ENCODE results near the gene SLAMF1. TPM values are rescaled to one million over a fixed set of nuclear protein-coding genes. Genes with fewer than 3 reads are reported as not detected.
A peak's percentile ranks its signal among the peaks of the same experiment; 100 is the strongest.
"Not testable (repeated sequence)": the region's sequence is repeated elsewhere in the genome, so short reads cannot be mapped to it uniquely, and the experiment has no call there.

SLAMF1 gene
- total RNA-seq, 6 donors from 2014 or later, result 0.11 to 3.9 (median 1.5) TPM

DNA sequence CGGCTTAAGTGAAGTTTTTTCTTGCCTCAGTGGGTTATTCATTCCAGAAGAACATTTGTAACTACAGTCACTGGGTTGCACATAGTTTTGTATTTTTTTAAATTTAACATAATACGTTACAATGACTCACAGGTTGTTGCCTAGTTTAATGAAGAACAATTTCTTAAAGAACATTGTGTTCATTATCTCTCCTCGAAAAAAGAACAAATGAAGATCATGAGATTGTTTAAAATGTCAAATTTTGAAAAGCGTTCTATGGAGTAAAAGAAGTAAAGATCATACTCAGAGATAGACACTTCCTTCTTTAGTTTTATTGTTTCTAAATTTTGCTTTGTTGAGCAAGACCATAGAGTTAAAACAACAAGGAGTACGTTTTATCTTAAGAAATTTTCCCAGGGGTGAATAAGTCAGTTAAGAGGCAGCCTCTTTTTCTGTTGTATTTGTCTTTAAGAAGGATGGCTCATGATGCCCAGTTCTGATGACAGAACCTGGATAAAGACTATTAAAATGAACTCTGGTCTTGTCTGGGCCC is 10.5 kb upstream of the SLAMF1 start:
- H3K36me3 ChIP-seq, result no peaks in the 10 kb centered on the region
- H3K4me1 ChIP-seq, result peaks cover 5 to 14% (median 8%) of the 10 kb centered on the region in 4 donors
- TF ChIP-seq, protein P1, sequence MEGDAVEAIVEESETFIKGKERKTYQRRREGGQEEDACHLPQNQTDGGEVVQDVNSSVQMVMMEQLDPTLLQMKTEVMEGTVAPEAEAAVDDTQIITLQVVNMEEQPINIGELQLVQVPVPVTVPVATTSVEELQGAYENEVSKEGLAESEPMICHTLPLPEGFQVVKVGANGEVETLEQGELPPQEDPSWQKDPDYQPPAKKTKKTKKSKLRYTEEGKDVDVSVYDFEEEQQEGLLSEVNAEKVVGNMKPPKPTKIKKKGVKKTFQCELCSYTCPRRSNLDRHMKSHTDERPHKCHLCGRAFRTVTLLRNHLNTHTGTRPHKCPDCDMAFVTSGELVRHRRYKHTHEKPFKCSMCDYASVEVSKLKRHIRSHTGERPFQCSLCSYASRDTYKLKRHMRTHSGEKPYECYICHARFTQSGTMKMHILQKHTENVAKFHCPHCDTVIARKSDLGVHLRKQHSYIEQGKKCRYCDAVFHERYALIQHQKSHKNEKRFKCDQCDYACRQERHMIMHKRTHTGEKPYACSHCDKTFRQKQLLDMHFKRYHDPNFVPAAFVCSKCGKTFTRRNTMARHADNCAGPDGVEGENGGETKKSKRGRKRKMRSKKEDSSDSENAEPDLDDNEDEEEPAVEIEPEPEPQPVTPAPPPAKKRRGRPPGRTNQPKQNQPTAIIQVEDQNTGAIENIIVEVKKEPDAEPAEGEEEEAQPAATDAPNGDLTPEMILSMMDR (IDR thresholded peaks at IDR 0.05), result no peak
- no peak for TF ChIP-seq POLR2A (IDR thresholded peaks at IDR 0.05)
- no peak for TF ChIP-seq POLR2AphosphoS5 (IDR thresholded peaks at IDR 0.05)
- no peak for TF ChIP-seq EP300 (IDR thresholded peaks at IDR 0.05)
- H3K27me3 ChIP-seq, result no peaks in the 10 kb centered on the region
- no peak for ATAC-seq (ENCODE audit: low FRiP score in 2 of 2)
- 66 to 69% methylated on average over 5 of the region's 5 CpGs for WGBS, 2 donors
- peak overlapping the region in 2 of 4 donors; percentile 25 to 52 for H3K27ac ChIP-seq
- no peak overlapping the region for H3K4me3 ChIP-seq
- H3K9me3 ChIP-seq, result no peaks in the 10 kb centered on the region
- DNase-seq, result no peak

DNA sequence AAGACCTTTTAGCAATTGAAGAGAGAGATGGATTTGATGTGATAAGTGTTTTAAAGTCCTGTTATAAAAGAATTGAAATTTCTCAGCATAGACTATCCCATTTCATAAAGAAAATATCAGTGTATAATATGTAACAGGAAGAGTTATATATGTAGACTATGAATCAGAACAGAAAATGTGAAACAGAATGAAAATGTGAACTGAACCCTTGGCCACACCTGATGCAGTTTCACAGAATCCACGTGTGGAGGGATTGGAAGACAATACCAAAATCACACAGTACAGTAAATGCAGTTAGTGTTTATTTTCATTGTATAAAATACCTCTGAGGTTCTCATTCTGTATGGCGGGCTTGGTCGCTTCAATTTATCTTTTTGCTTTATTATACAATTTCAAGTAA is 9.9 kb upstream of the SLAMF1 start:
- Histone ChIP-seq H3K36me3 (no peaks in the 10 kb centered on the region), H3K27ac (no peak overlapping the region), H3K9me3 (no peaks in the 10 kb centered on the region), H3K4me3 (no peak overlapping the region), H3K4me1 (peaks cover 9 to 20% (median 13%) of the 10 kb centered on the region in 4 donors), H3K27me3 (no peaks in the 10 kb centered on the region)
- 86 to 90% methylated on average over 3 of the region's 3 CpGs for WGBS, 2 donors
- DNase-seq (no peak), ATAC-seq (ENCODE audit: low FRiP score in 2 of 2) (no peak)
- TF ChIP-seq POLR2A (IDR thresholded peaks at IDR 0.05), result no peak

DNA sequence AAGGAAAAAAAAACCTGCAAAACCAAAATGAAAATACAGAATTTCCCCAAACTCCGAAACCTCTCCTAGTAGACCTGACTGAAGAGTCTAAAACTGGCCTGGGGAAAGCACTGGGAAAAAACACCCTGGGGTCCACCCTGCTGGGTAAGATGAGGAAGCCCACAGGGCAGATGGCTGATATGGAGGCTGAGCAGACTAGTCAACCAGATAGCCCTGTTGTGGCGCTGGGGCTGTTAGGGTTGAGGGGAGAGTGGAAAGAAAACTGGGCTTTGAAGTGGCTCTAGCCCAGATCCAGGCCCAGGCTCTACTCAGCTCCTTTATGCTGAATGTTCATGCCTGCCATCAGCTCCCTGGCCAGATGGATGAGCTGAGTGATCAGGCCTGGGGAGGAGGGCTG is 6.8 kb upstream of the SLAMF1 start:
- ATAC-seq (ENCODE audit: low FRiP score in 2 of 2) (peak in 1 of 2 donors; percentile 8), DNase-seq (no peak)
- WGBS, 2 donors, result 100% methylated on average over 2 of the region's 2 CpGs
- no peaks in the 10 kb centered on the region for H3K36me3 ChIP-seq
- H3K27me3 ChIP-seq, result no peaks in the 10 kb centered on the region
- no peak overlapping the region for H3K4me3 ChIP-seq
- peaks cover 11 to 23% (median 18%) of the 10 kb centered on the region in 4 donors for H3K4me1 ChIP-seq
- no peaks in the 10 kb centered on the region for H3K9me3 ChIP-seq
- H3K27ac ChIP-seq, result no peak overlapping the region
- TF ChIP-seq POLR2A (IDR thresholded peaks at IDR 0.05), result no peak
- no peak for TF ChIP-seq POLR2AphosphoS5 (IDR thresholded peaks at IDR 0.05)
- TF ChIP-seq, protein P1 (IDR thresholded peaks at IDR 0.05), result no peak
- TF ChIP-seq EP300 (IDR thresholded peaks at IDR 0.05), result no peak

DNA sequence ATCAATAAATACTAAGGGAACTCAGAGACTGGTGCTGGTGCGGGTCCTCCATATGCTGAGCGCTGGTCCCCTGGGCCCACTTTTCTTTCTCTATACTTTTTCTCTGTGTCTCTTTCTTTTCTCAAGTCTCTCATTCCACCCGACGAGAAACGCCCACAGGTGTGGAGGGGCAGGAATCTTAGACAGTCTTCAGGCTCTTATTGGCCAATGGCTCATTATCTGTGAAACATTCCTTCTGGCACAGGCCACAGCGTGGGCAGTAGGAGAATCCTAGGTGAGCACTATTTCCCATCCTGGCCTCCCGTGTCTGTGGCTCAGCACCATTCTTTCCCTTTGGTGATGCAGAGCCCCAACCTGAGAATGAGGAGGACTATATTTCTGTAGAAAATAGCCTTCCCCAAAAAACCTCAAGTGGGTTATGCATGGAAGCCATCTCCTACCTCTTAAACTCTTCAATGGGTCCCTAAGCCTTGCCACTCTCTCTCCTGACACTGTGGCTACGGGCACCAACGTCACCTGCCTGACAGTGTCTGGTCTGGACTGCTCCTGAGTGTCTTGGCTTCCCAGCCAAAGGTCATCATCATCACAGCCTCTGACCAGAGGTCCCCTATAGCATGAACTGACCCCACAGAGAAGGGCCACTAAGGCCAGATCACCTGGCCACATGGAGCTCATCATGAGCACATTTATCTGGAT is 6.2 kb upstream of the SLAMF1 start:
- H3K27me3 ChIP-seq, result no peaks in the 10 kb centered on the region
- no peak for DNase-seq
- H3K4me1 ChIP-seq, result peaks cover 11 to 20% (median 16%) of the 10 kb centered on the region in 4 donors
- H3K9me3 ChIP-seq, result no peaks in the 10 kb centered on the region
- H3K36me3 ChIP-seq, result no peaks in the 10 kb centered on the region
- TF ChIP-seq, protein P1 (IDR thresholded peaks at IDR 0.05), result no peak
- TF ChIP-seq POLR2A (IDR thresholded peaks at IDR 0.05), result no peak
- TF ChIP-seq EP300 (IDR thresholded peaks at IDR 0.05), result no peak
- TF ChIP-seq POLR2AphosphoS5 (IDR thresholded peaks at IDR 0.05), result no peak
- H3K27ac ChIP-seq, result no peak overlapping the region
- peak in 1 of 2 donors; percentile 49 for ATAC-seq (ENCODE audit: low FRiP score in 2 of 2)
- WGBS, 2 donors, result 89 to 95% methylated on average over 9 of the region's 9 CpGs
- no peak overlapping the region for H3K4me3 ChIP-seq

DNA sequence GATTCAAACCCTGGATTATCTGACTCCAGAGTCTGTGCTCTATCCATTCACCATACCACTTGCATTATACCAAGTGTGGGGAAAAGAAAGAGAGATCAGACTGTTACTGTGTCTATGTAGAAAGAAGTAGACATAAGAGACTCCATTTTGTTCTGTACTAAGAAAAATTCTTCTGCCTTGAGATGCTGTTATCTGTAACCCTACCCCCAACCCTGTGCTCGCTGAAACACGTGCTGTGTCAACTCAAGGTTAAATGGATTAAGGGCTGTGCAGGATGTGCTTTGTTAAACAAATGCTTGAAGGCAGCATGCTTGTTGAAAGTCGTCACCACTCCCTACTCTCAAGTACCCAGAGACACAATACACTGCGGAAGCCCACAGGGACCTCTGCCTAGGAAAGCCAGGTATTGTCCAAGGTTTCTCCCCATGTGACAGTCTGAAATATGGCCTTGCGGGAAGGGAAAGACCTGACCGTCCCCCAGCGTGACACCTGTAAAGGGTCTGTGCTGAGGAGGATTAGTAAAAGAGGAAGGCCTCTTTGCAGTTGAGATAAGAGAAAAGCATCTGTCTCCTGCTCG is 5.3 kb upstream of the SLAMF1 start:
- not testable (repeated sequence) for H3K4me3 ChIP-seq; ATAC-seq (ENCODE audit: low FRiP score in 2 of 2); H3K27me3 ChIP-seq; H3K36me3 ChIP-seq; H3K9me3 ChIP-seq; DNase-seq
- H3K4me1 ChIP-seq, result peaks cover 13 to 19% (median 16%) of the 10 kb centered on the region in 4 donors
- peak overlapping the region in 1 of 4 donors; percentile 48 for H3K27ac ChIP-seq
- 40 to 49% methylated on average over 8 of the region's 8 CpGs for WGBS, 2 donors

All from upper lobe of left lung (tissue), 6 donors.